A673 (cell line): Measurements from ENCODE around the gene STARD3. TPM values are rescaled to one million over a fixed set of nuclear protein-coding genes. Genes with fewer than 3 reads are reported as not detected.

Experiments used
- BruUV-seq: library from RNA; stranded (reverse); fragments of 400-500 nt; replicated peaks from 2 replicates; lab custom pipeline; 2021; lab: Mats Ljungman, UMichigan
- CTCF ChIA-PET: fragments of 300-600 bp; sonication (Branson Sonifier 250); formaldehyde crosslinking; loops from one replicate; lab custom pipeline; 2022; ENCODE audit warnings: antibody characterized with exemption; lab: Charles Lee
- POLR2A ChIA-PET: fragments of 300-600 bp; sonication (Branson Sonifier 250); formaldehyde crosslinking; loops from one replicate; lab custom pipeline; 2022; ENCODE audit warnings: antibody characterized with exemption; ENCODE audit not compliant: low non-redundant PET; lab: Charles Lee
- DNase-seq: peaks from one replicate; pipeline ENCODE4 v3.0.0-alpha.2; 2015; ENCODE audit warnings: low spot score
- H3K27ac ChIP-seq: fragments of 200-600 bp; sonication (generic); 2 replicates; pipeline ENCODE4 v1.5.1; 2016; ENCODE audit warnings: mixed run types, low read depth, mild to moderate bottlenecking, mixed read lengths, antibody characterized with exemption, low read length; ENCODE audit not compliant: poor library complexity, severe bottlenecking
- H3K27me3 ChIP-seq: fragments of 200-600 bp; sonication (generic); replicated peaks from 2 replicates; pipeline ENCODE4 v1.6.1; 2017; ENCODE audit warnings: mixed run types, low read depth, mild to moderate bottlenecking, mixed read lengths, antibody characterized with exemption, low read length; ENCODE audit not compliant: insufficient read depth, poor library complexity
- H3K36me3 ChIP-seq: fragments of 200-600 bp; sonication (generic); 2 replicates; pipeline ENCODE4 v1.6.1; 2016; ENCODE audit warnings: mixed run types, mild to moderate bottlenecking, mixed read lengths, antibody characterized with exemption, low read length; ENCODE audit not compliant: insufficient read depth, poor library complexity, severe bottlenecking
- H3K4me1 ChIP-seq: fragments of 200-600 bp; sonication (generic); 2 replicates; pipeline ENCODE4 v1.6.1; 2017; ENCODE audit warnings: mixed run types, mild to moderate bottlenecking, mixed read lengths, antibody characterized with exemption, low read length; ENCODE audit not compliant: insufficient read depth, poor library complexity, severe bottlenecking
- H3K4me3 ChIP-seq: fragments of 200-600 bp; sonication (generic); 2 replicates; pipeline ENCODE4 v1.5.1; 2016; ENCODE audit warnings: low read depth, mixed run types, mild to moderate bottlenecking, mixed read lengths, low read length; ENCODE audit not compliant: poor library complexity, severe bottlenecking
- H3K9me3 ChIP-seq: fragments of 200-600 bp; sonication (generic); 2 replicates; pipeline ENCODE4 v1.6.1; 2016; ENCODE audit warnings: mixed run types, low read depth, mild to moderate bottlenecking, mixed read lengths, antibody characterized with exemption, low read length; ENCODE audit not compliant: poor library complexity, severe bottlenecking
- EZH2 ChIP-seq: fragments of 200-600 bp; sonication (generic); IDR thresholded peaks from 2 replicates; pipeline ENCODE4 v1.6.1; 2017; ENCODE audit warnings: borderline replicate concordance, low read depth, mild to moderate bottlenecking, mixed read lengths, antibody characterized with exemption, low read length; ENCODE audit not compliant: poor library complexity, severe bottlenecking
- intact Hi-C: fragments of 100-400 bp; cut with micrococcal nuclease; formaldehyde crosslinking; loops from one replicate; pipeline ENCODE4 v1.10.0; 2022; ENCODE audit not compliant: unreplicated experiment
- total RNA-seq: library from RNA; stranded (reverse); gene quantifications from 2 replicates; pipeline ENCODE4 v1.2.3, GENCODE V29; 2021
- TF ChIP-seq, protein P1 (sequence below): fragments of 300-800, 200-600 bp; sonication (generic); conservative IDR thresholded peaks from 2 replicates; pipeline ENCODE4 v1.5.1; 2017; ENCODE audit warnings: low read depth, mild to moderate bottlenecking, antibody characterized with exemption, low read length, moderate library complexity, mixed read lengths

Gene STARD3
- total RNA-seq, 1 experiment from 2014 or later: 21.3 TPM

DNA sequence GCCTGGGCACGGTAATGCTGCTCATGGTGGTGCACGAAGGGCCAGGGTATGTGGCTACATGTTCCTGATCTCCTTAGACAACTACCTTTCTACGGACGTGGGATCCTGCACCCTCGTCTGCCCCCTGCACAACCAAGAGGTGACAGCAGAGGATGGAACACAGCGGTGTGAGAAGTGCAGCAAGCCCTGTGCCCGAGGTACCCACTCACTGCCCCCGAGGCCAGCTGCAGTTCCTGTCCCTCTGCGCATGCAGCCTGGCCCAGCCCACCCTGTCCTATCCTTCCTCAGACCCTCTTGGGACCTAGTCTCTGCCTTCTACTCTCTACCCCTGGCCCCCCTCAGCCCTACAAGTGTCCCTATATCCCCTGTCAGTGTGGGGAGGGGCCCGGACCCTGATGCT lies 74.9 kb downstream of the STARD3 start:
- H3K4me3 ChIP-seq: no peak overlapping the region
- intact Hi-C loops: no loop called here
- H3K27me3 ChIP-seq: no peaks in the 10 kb centered on the region
- ChIA-PET CTCF (no interaction called here), POLR2A (no interaction called here)
- no peak for DNase-seq
- H3K36me3 ChIP-seq: no peaks in the 10 kb centered on the region
- no TSS peak for BruUV-seq
- no peak for TF ChIP-seq EZH2
- TF ChIP-seq, protein P1, sequence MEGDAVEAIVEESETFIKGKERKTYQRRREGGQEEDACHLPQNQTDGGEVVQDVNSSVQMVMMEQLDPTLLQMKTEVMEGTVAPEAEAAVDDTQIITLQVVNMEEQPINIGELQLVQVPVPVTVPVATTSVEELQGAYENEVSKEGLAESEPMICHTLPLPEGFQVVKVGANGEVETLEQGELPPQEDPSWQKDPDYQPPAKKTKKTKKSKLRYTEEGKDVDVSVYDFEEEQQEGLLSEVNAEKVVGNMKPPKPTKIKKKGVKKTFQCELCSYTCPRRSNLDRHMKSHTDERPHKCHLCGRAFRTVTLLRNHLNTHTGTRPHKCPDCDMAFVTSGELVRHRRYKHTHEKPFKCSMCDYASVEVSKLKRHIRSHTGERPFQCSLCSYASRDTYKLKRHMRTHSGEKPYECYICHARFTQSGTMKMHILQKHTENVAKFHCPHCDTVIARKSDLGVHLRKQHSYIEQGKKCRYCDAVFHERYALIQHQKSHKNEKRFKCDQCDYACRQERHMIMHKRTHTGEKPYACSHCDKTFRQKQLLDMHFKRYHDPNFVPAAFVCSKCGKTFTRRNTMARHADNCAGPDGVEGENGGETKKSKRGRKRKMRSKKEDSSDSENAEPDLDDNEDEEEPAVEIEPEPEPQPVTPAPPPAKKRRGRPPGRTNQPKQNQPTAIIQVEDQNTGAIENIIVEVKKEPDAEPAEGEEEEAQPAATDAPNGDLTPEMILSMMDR: no peak
- no peak overlapping the region for H3K27ac ChIP-seq
- H3K4me1 ChIP-seq: no peaks in the 10 kb centered on the region
- no peaks in the 10 kb centered on the region for H3K9me3 ChIP-seq

Other genes with a start within 250 kb of the STARD3 start
- 6.8 and 9.5 TPM in 2 replicates for gene FBXL20, start 235.5 kb upstream of the STARD3 start, total RNA-seq
- 39.2 and 41.5 TPM in 2 replicates for gene MED1, start 185.9 kb upstream of the STARD3 start, total RNA-seq
- gene CDK12, start 175.7 kb upstream of the STARD3 start, total RNA-seq: 43.5 TPM in 2 replicates
- gene NEUROD2, start 29.2 kb upstream of the STARD3 start, total RNA-seq: not detected in 2 replicates
- 8.2 and 11.7 TPM in 2 replicates for gene PPP1R1B, start 10.2 kb upstream of the STARD3 start, total RNA-seq
- gene TCAP, start 28.2 kb downstream of the STARD3 start, total RNA-seq: 0.54 and 0.79 TPM in 2 replicates
- not detected in 2 replicates for gene PNMT, start 31.3 kb downstream of the STARD3 start, total RNA-seq
- 3.6 and 7.6 TPM in 2 replicates for gene PGAP3, start 50.9 kb downstream of the STARD3 start, total RNA-seq
- 11.1 and 17.8 TPM in 2 replicates for gene ERBB2, start 62.9 kb downstream of the STARD3 start, total RNA-seq
- gene MIEN1, start 93.4 kb downstream of the STARD3 start, total RNA-seq: 30.5 and 33.5 TPM in 2 replicates
- 0.62 and 0.63 TPM in 2 replicates for gene GRB7, start 100.8 kb downstream of the STARD3 start, total RNA-seq
- not detected in 2 replicates for gene IKZF3, start 227.2 kb downstream of the STARD3 start, total RNA-seq
- gene ZPBP2, start 231.1 kb downstream of the STARD3 start, total RNA-seq: not detected in 2 replicates